Measurements from ENCODE around the gene HPCA.

The HPCA gene

DNA sequence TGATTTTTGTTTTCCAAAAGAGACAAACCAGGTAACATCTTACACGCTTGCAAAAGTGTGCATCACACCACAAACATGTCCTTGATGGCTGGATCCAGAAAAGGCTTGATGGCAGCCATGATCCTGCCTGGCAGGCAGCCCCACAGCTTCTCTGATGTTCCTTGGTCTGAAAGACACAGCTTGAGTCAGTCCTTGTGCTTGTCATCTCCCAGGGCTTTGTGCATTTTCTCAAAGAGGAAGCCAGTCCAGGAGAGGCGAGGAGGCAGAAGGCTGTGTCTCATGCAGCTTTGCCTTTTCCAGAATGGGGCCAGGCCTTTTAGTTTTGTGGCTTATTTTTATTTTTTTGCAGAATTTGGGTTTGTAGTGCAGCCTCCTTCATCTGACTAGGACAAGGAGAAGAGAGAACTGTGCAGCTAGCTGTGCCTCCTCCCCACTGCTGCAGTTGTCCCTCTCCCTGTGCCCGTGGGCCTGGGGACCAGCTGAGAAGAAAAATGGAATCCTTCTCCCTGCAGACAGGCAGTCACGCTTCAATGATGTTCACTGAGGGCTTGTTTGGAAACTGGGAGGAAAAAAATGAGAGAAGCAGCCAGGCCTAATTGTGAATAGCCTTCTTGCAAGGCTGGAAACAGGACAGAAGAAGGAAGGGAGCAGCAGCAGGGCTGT is 22.9 kb upstream of the HPCA start:
- no peak for DNase-seq (ENCODE audit: insufficient read length, low spot score)
- no peak for FAIRE-seq
- TF ChIP-seq POLR2A (IDR thresholded peaks at IDR 0.05; ENCODE audit: low read depth, low read length) (no peak), PAX5 (IDR thresholded peaks at IDR 0.05; ENCODE audit: insufficient read depth, low read length, severe bottlenecking) (no peak), POLR2AphosphoS5 (IDR thresholded peaks at IDR 0.05; ENCODE audit: low read depth, low read length) (no peak), SPI1 (IDR thresholded peaks at IDR 0.05; ENCODE audit: low read depth, low read length) (no peak), POU2F2 (IDR thresholded peaks at IDR 0.05; ENCODE audit: low read depth, low read length) (no peak), TAF1 (IDR thresholded peaks at IDR 0.05; ENCODE audit: low read depth, low read length) (no peak)

DNA sequence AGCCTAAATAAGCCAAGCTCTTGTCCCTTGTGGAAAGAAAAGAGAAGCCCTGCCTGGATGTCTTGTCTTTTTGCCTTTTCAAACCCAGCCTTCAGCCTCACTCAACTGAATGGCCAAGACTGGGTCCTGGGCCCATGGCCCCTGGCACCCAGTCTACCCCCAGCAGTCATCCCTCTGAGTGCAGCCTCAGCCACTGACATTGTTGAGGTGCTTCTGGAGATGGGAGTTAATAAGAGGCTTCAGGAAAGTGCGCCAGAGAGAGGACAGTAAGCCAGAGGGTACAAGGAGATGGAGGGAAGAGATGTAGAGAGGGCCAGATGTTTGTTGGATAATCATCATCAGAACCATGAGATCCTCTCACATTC is 22.4 kb upstream of the HPCA start:
- DNase-seq (ENCODE audit: insufficient read length, low spot score) = no peak
- no peak for FAIRE-seq
- no peak for TF ChIP-seq TAF1 (IDR thresholded peaks at IDR 0.05; ENCODE audit: low read depth, low read length)
- TF ChIP-seq POLR2A (IDR thresholded peaks at IDR 0.05; ENCODE audit: low read depth, low read length) = no peak
- TF ChIP-seq POLR2AphosphoS5 (IDR thresholded peaks at IDR 0.05; ENCODE audit: low read depth, low read length) = no peak
- TF ChIP-seq POU2F2 (IDR thresholded peaks at IDR 0.05; ENCODE audit: low read depth, low read length) = no peak
- TF ChIP-seq SPI1 (IDR thresholded peaks at IDR 0.05; ENCODE audit: low read depth, low read length) = no peak
- no peak for TF ChIP-seq PAX5 (IDR thresholded peaks at IDR 0.05; ENCODE audit: insufficient read depth, low read length, severe bottlenecking)

DNA sequence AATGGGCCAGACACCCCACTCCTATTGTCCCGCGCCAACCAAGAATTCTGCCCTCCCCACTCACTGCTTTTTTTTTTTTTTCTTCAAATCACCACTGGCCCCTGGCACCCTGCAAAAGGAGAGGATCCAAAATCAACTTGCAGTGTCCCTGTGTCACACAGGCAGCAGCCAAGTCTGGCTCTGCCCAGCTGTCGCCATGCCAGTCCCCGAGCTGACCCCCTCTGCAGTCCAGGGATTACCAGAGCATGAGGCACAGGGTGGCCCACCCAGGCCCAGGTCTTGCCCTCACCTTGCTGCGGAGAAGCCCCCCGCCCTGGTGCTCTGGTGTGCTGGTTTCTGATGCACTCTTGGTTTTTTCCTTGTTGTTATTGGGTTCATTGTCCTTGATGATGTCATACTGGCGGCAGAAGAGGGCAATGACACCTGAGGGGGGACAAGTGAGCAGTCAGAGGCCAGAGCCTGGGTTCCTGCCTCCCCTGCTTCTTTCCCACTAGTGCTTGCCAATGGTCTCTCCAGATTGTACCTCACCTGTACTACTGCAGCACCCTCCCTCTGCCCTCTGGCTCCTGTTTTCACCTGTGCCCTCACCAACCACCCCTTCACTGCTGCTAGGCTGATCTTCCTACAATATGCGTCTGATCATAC is 21.8 kb upstream of the HPCA start:
- TF ChIP-seq POLR2A (IDR thresholded peaks at IDR 0.05; ENCODE audit: low read depth, low read length) = no peak
- no peak for TF ChIP-seq PAX5 (IDR thresholded peaks at IDR 0.05; ENCODE audit: insufficient read depth, low read length, severe bottlenecking)
- TF ChIP-seq POU2F2 (IDR thresholded peaks at IDR 0.05; ENCODE audit: low read depth, low read length) = no peak
- no peak for TF ChIP-seq SPI1 (IDR thresholded peaks at IDR 0.05; ENCODE audit: low read depth, low read length)
- no peak for TF ChIP-seq TAF1 (IDR thresholded peaks at IDR 0.05; ENCODE audit: low read depth, low read length)
- no peak for TF ChIP-seq POLR2AphosphoS5 (IDR thresholded peaks at IDR 0.05; ENCODE audit: low read depth, low read length)
- DNase-seq (ENCODE audit: insufficient read length, low spot score) (no peak), FAIRE-seq (no peak)

DNA sequence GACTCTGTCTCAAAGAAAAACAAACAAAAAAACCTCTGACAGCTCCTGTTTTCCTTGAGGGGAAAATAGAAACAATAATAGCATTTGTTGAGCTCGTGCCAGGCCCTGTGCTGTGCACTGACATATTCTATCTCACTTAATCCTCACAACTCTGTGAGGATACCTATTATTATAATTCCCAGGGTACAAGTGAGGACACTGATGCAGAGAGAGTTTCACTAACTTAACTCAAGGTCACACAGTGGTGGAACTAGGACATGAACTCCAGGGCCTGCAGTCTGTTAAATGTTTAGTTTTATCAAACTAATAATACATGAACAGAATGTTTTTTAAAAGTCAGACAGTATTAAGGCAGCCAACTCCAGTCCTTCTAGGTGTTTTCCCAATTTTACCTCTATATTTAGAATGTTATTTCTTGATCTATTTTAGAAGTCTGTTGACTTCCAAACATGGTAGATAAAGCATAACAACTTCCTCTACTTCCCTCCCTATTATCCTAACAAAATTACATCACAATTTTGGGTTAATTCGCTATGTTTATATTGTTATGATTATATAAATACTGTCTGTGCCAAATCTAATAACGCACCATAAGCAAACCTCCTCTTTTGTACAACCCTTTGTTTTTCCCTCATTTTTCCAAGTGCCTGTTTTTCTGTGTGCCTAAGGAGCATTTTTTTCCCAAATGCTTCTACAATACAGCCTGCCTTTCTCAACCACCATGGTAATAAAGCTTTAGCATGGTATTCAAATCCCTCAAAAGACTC is 20.5 kb upstream of the HPCA start:
- no peak for DNase-seq (ENCODE audit: insufficient read length, low spot score)
- TF ChIP-seq PAX5 (IDR thresholded peaks at IDR 0.05; ENCODE audit: insufficient read depth, low read length, severe bottlenecking) (no peak), POU2F2 (IDR thresholded peaks at IDR 0.05; ENCODE audit: low read depth, low read length) (no peak), SPI1 (IDR thresholded peaks at IDR 0.05; ENCODE audit: low read depth, low read length) (no peak), POLR2AphosphoS5 (IDR thresholded peaks at IDR 0.05; ENCODE audit: low read depth, low read length) (no peak), POLR2A (IDR thresholded peaks at IDR 0.05; ENCODE audit: low read depth, low read length) (no peak), TAF1 (IDR thresholded peaks at IDR 0.05; ENCODE audit: low read depth, low read length) (no peak)
- FAIRE-seq = no peak

DNA sequence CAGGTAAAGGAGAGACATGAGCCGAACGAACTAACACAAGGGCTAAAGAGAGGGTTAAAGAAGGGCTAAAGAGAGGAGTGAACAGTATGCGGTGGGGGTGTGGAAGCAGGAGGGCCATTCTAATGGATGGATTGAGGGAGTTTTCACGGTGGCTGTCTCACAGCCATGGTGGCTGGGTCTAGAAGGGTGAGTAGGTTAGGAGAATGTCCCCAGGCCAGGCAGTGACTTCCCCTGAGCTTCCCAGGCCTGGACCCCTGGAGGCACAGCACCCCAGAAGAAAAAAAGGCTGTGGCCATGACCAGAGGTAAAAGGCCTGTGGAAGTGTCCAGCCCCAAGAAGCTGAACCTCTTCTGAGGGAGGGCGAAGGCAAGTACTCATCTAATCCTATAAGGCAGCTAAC is 19.1 kb upstream of the HPCA start:
- no peak for DNase-seq (ENCODE audit: insufficient read length, low spot score)
- FAIRE-seq = no peak
- TF ChIP-seq POU2F2 (IDR thresholded peaks at IDR 0.05; ENCODE audit: low read depth, low read length) (no peak), TAF1 (IDR thresholded peaks at IDR 0.05; ENCODE audit: low read depth, low read length) (no peak), POLR2A (IDR thresholded peaks at IDR 0.05; ENCODE audit: low read depth, low read length) (no peak)

DNA sequence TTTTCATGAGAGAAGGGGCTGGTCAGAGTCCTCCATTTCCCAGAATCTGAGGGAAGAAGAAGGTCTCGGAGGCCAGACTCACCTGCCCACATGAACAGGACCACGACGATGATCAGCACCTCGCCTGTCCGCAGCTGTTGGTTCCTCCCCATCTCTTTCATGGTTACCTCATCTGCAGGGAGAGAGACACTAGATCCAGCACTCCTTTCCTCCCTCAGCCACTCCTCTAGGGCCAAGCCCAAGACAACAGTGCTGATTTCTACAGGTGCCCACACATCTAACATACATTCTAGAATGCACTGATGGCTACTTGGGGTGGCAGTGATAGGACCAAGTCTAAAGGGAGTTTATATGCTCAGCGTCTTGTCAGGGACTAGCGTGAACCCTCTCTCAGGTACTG is 18.6 kb upstream of the HPCA start:
- no peak for FAIRE-seq
- no peak for DNase-seq (ENCODE audit: insufficient read length, low spot score)
- TF ChIP-seq TAF1 (IDR thresholded peaks at IDR 0.05; ENCODE audit: low read depth, low read length) = no peak
- no peak for TF ChIP-seq POLR2AphosphoS5 (IDR thresholded peaks at IDR 0.05; ENCODE audit: low read depth, low read length)
- no peak for TF ChIP-seq SPI1 (IDR thresholded peaks at IDR 0.05; ENCODE audit: low read depth, low read length)
- no peak for TF ChIP-seq PAX5 (IDR thresholded peaks at IDR 0.05; ENCODE audit: insufficient read depth, low read length, severe bottlenecking)
- no peak for TF ChIP-seq POLR2A (IDR thresholded peaks at IDR 0.05; ENCODE audit: low read depth, low read length)

DNA sequence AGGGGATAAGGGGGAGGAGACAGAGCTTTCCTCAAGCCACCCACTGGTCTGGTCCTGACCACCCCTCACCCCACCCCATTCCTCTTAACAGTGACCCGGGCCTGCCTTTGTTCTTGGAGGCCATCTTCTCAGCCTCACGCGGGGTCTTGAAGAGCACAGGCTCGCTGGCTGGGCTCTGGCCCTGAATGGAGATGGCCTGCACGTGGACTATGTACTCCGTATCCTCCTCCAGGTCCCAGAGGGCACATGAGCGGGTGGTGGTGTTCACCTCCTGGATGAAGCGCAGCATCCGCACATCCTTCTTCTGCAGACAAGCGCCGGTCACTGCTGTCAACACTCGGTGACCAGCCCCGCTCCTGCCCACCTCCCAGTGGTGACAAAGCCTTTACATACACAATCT is 18.2 kb upstream of the HPCA start:
- DNase-seq (ENCODE audit: insufficient read length, low spot score) = no peak
- FAIRE-seq = no peak
- no peak for TF ChIP-seq POLR2AphosphoS5 (IDR thresholded peaks at IDR 0.05; ENCODE audit: low read depth, low read length)
- TF ChIP-seq POU2F2 (IDR thresholded peaks at IDR 0.05; ENCODE audit: low read depth, low read length) = no peak
- TF ChIP-seq TAF1 (IDR thresholded peaks at IDR 0.05; ENCODE audit: low read depth, low read length) = no peak
- no peak for TF ChIP-seq POLR2A (IDR thresholded peaks at IDR 0.05; ENCODE audit: low read depth, low read length)
- TF ChIP-seq SPI1 (IDR thresholded peaks at IDR 0.05; ENCODE audit: low read depth, low read length) = no peak
- no peak for TF ChIP-seq PAX5 (IDR thresholded peaks at IDR 0.05; ENCODE audit: insufficient read depth, low read length, severe bottlenecking)

DNA sequence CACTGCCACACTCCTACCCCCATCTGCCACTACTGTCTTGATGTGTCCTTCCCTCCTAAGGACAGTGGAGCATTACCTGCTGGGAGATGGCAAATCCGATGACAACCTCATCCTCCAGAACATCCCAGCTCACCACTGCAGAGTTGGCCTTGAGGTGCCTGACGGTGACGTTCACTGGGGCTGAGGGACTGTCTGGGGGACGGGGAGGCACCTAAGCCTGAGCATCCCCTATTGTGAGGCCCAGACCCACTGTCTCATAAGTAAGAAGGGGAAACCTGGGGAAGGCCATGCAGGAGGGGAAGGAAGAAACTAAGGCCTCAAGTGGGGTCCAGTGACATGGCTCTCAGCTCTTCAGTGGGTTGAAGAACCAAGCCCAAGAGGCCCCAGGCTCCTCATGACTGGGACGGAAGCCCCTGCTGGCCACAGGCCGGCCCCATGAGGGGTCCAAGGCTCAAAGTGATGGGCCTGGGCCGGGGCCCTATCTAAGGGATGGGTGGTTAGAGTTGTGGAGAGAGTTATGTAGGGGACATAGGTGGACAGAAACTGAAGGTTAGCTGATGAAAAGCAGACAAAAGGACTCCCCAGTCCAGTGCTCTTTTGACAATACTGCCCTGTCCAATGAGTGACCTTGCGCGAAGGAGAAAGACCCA is 17.4 kb upstream of the HPCA start:
- DNase-seq (ENCODE audit: insufficient read length, low spot score) (no peak), FAIRE-seq (no peak)
- no peak for TF ChIP-seq POU2F2 (IDR thresholded peaks at IDR 0.05; ENCODE audit: low read depth, low read length)
- no peak for TF ChIP-seq TAF1 (IDR thresholded peaks at IDR 0.05; ENCODE audit: low read depth, low read length)
- no peak for TF ChIP-seq SPI1 (IDR thresholded peaks at IDR 0.05; ENCODE audit: low read depth, low read length)
- no peak for TF ChIP-seq PAX5 (IDR thresholded peaks at IDR 0.05; ENCODE audit: insufficient read depth, low read length, severe bottlenecking)
- TF ChIP-seq POLR2A (IDR thresholded peaks at IDR 0.05; ENCODE audit: low read depth, low read length) = no peak
- no peak for TF ChIP-seq POLR2AphosphoS5 (IDR thresholded peaks at IDR 0.05; ENCODE audit: low read depth, low read length)
